Keratinocyte (primary cell): ENCODE data around the gene SGIP1. TPM values are rescaled to one million over a fixed set of nuclear protein-coding genes. Genes with fewer than 3 reads are reported as not detected.

ENCODE experiments used
- DNase-seq: peaks from one replicate; pipeline ENCODE4 v3.0.0-alpha.2; 2011; ENCODE audit warnings: low read depth, missing footprints, low spot score
- FAIRE-seq: peaks from 2 replicates; lab custom pipeline; 2011; peaks lifted over from hg19 to GRCh38; lab: Jason Lieb, UNC
- H2AFZ ChIP-seq: 2 replicates; pipeline ENCODE4 v1.6.0; 2012; ENCODE audit warnings: low read length, control low read depth, inconsistent platforms; ENCODE audit not compliant: control insufficient read depth
- H3K27ac ChIP-seq: 2 replicates; pipeline ENCODE4 v1.5.1; 2011; ENCODE audit warnings: low read length; ENCODE audit not compliant: control insufficient read depth, insufficient read depth
- H3K27me3 ChIP-seq: 3 replicates; pipeline ENCODE4 v1.6.0; 2011; ENCODE audit warnings: low read length; ENCODE audit not compliant: control insufficient read depth, insufficient read depth; ENCODE audit errors: extremely low read depth
- H3K36me3 ChIP-seq, 2 experiments: 2 replicates in 1 of 2; 3 replicates in 1 of 2; pipeline ENCODE4 v1.5.1; 2011; ENCODE audit warnings: low read length in 2 of 2, mild to moderate bottlenecking in 1 of 2; ENCODE audit not compliant: control insufficient read depth in 2 of 2, insufficient read depth in 2 of 2; ENCODE audit errors: extremely low read depth in 1 of 2
- H3K4me1 ChIP-seq: 3 replicates; pipeline ENCODE4 v1.5.1; 2011; ENCODE audit warnings: low read length; ENCODE audit not compliant: control insufficient read depth, insufficient read depth; ENCODE audit errors: extremely low read depth
- H3K4me2 ChIP-seq: 3 replicates; pipeline ENCODE4 v1.6.0; 2011; ENCODE audit warnings: low read depth, low read length; ENCODE audit not compliant: control insufficient read depth, insufficient read depth; ENCODE audit errors: extremely low read depth
- H3K4me3 ChIP-seq, 3 experiments: fragments of 200-600 bp in 1 of 3; sonication (generic) in 1 of 3; 2 replicates in 2 of 3; 3 replicates in 1 of 3; pipeline ENCODE4 v1.5.1; 2011 to 2016; ENCODE audit warnings: low read length in 3 of 3, mild to moderate bottlenecking in 3 of 3, control low read depth in 2 of 3, inconsistent platforms in 1 of 3, low read depth in 1 of 3, mixed read lengths in 1 of 3, mixed run types in 1 of 3, moderate library complexity in 1 of 3; ENCODE audit not compliant: control insufficient read depth in 2 of 3, insufficient read depth in 2 of 3; ENCODE audit errors: extremely low read depth in 1 of 3
- H3K79me2 ChIP-seq: 2 replicates; pipeline ENCODE4 v1.6.0; 2012; ENCODE audit warnings: low read length; ENCODE audit not compliant: control insufficient read depth, insufficient read depth
- H3K9ac ChIP-seq: 3 replicates; pipeline ENCODE4 v1.6.0; 2011; ENCODE audit warnings: low read length; ENCODE audit not compliant: control insufficient read depth, insufficient read depth; ENCODE audit errors: extremely low read depth
- H3K9me1 ChIP-seq: 3 replicates; pipeline ENCODE4 v1.6.0; 2011; ENCODE audit warnings: low read length; ENCODE audit not compliant: control insufficient read depth, insufficient read depth; ENCODE audit errors: extremely low read depth
- H3K9me3 ChIP-seq: 2 replicates; pipeline ENCODE4 v1.5.1; 2012; ENCODE audit warnings: low read depth, low read length; ENCODE audit not compliant: control insufficient read depth
- H4K20me1 ChIP-seq: 3 replicates; pipeline ENCODE4 v1.6.0; 2011; ENCODE audit warnings: low read length; ENCODE audit not compliant: control insufficient read depth, insufficient read depth; ENCODE audit errors: extremely low read depth
- EZH2 ChIP-seq: IDR thresholded peaks from one replicate; pipeline ENCODE4 v1.6.1; 2012; ENCODE audit warnings: inconsistent platforms, mild to moderate bottlenecking, low read length, moderate library complexity
- dilution Hi-C: fragments of 300-500 bp; cut with MboI; formaldehyde crosslinking; loops from one replicate; pipeline ENCODE4 v1.7.0; 2020; ENCODE audit warnings: low sequenced_read_pairs; ENCODE audit not compliant: extremely low pct_ligation_motif_present
- polyA plus RNA-seq, 5 experiments: library from polyadenylated mRNA; depleted of rRNA in 3 of 5; stranded (reverse) in 3 of 5; stranded (forward) in 1 of 5; unstranded in 1 of 5; fragments of >200 nt; gene quantifications; 1 replicate in 1 of 5; 2 replicates in 3 of 5; 3 replicates in 1 of 5; pipeline versions ENCODE4 v1.2.1 to v1.2.3, GENCODE V29; 2011 to 2012; ENCODE audit warnings: missing spikeins in 2 of 5, low read depth in 1 of 5, low replicate concordance in 1 of 5
- TF ChIP-seq, protein P1 (sequence below), 3 experiments: IDR thresholded peaks in 1 of 3; conservative IDR thresholded peaks in 1 of 3; optimal IDR thresholded peaks in 1 of 3; 2 replicates in 2 of 3; 3 replicates in 1 of 3; pipeline versions ENCODE3 to v1.5.1; 2011; ENCODE audit warnings: low read length in 3 of 3, mild to moderate bottlenecking in 3 of 3, moderate library complexity in 2 of 3, control low read depth in 1 of 3, inconsistent platforms in 1 of 3; ENCODE audit not compliant: insufficient read depth in 2 of 3; ENCODE audit errors: extremely low read depth in 1 of 3

The SGIP1 gene
- polyA plus RNA-seq, 1 donor (not counting 4 experiments of a cell fraction or from before 2014, with no cell fraction given), result 0.05 TPM

DNA sequence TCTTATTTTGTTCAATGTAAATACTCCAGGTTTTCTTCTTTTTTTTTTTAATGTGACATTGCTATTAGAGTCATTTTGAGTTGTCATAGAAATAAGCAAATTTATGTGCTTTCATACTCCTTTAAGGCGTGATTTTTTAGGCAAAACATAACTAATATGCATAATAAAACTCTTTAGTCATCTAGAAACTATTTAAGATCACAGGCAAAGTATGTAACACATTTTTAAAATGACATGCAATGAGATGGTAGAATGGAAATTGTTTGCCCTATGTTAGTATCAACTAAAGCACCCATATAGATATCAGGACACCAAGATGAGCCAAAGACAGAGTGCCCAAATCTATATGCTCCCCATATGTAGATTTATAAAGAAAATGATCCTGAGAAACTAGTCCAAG, 41.5 kb upstream of the SGIP1 start:
- peaks cover 3% of the 10 kb centered on the region for H3K27me3 ChIP-seq
- H3K9me1 ChIP-seq, result no peaks in the 10 kb centered on the region
- dilution Hi-C loops, result no loop called here
- DNase-seq (no peak), FAIRE-seq (no peak)
- no peaks in the 10 kb centered on the region for H4K20me1 ChIP-seq
- no peak overlapping the region for H3K4me3 ChIP-seq
- no peak overlapping the region for H2AFZ ChIP-seq
- peaks cover 8% of the 10 kb centered on the region for H3K4me1 ChIP-seq
- no peak overlapping the region for H3K27ac ChIP-seq
- H3K4me2 ChIP-seq, result no peak overlapping the region
- TF ChIP-seq EZH2, result no peak
- TF ChIP-seq, protein P1, sequence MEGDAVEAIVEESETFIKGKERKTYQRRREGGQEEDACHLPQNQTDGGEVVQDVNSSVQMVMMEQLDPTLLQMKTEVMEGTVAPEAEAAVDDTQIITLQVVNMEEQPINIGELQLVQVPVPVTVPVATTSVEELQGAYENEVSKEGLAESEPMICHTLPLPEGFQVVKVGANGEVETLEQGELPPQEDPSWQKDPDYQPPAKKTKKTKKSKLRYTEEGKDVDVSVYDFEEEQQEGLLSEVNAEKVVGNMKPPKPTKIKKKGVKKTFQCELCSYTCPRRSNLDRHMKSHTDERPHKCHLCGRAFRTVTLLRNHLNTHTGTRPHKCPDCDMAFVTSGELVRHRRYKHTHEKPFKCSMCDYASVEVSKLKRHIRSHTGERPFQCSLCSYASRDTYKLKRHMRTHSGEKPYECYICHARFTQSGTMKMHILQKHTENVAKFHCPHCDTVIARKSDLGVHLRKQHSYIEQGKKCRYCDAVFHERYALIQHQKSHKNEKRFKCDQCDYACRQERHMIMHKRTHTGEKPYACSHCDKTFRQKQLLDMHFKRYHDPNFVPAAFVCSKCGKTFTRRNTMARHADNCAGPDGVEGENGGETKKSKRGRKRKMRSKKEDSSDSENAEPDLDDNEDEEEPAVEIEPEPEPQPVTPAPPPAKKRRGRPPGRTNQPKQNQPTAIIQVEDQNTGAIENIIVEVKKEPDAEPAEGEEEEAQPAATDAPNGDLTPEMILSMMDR (optimal IDR thresholded peaks at IDR 0.05 in 1 of 3, IDR thresholded peaks at IDR 0.05 in 1 of 3, conservative IDR thresholded peaks at IDR 0.05 in 1 of 3; ENCODE audit: extremely low read depth in 1 of 3, insufficient read depth in 2 of 3, low read length in 3 of 3), result no peak
- no peaks in the 10 kb centered on the region for H3K9me3 ChIP-seq
- no peak overlapping the region for H3K9ac ChIP-seq
- H3K36me3 ChIP-seq, result no peaks in the 10 kb centered on the region
- no peaks in the 10 kb centered on the region for H3K79me2 ChIP-seq

DNA sequence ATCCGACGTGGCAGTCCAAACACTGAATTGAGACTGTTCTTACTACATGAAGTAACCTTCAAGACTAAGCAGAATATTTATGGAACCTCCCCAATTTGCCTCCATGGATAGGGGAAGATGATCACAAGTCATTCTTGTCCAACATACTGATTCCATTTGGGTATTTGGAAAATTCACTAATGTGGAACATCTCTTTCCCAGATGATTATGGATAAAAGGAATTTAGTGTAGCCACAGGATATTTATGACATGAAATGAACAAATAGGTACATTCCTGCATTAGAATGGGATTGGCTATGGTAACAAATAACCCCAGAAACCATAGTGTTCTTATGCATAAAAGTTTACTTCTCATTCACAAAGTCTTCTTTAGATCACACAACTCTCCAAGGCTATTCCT, 40.2 kb upstream of the SGIP1 start:
- Histone ChIP-seq H3K36me3 (no peaks in the 10 kb centered on the region), H3K9me1 (no peaks in the 10 kb centered on the region), H3K27ac (no peak overlapping the region), H3K4me3 (no peak overlapping the region), H2AFZ (no peak overlapping the region), H3K9me3 (no peaks in the 10 kb centered on the region), H3K4me2 (no peak overlapping the region), H3K9ac (no peak overlapping the region), H3K4me1 (peaks cover 6% of the 10 kb centered on the region), H3K27me3 (peaks cover 3% of the 10 kb centered on the region), H3K79me2 (no peaks in the 10 kb centered on the region), H4K20me1 (no peaks in the 10 kb centered on the region)
- no peak for DNase-seq
- dilution Hi-C loops, result no loop called here
- no peak for TF ChIP-seq EZH2
- TF ChIP-seq, protein P1 (optimal IDR thresholded peaks at IDR 0.05 in 1 of 3, IDR thresholded peaks at IDR 0.05 in 1 of 3, conservative IDR thresholded peaks at IDR 0.05 in 1 of 3; ENCODE audit: extremely low read depth in 1 of 3, insufficient read depth in 2 of 3, low read length in 3 of 3), result no peak
- FAIRE-seq, result no peak
